Daoy (cell line): ENCODE measurements around the gene PNMA3. TPM values are rescaled to one million over a fixed set of nuclear protein-coding genes. Genes with fewer than 3 reads are reported as not detected.
"Not testable (repeated sequence)": the region's sequence is repeated elsewhere in the genome, so short reads cannot be mapped to it uniquely, and the experiment has no call there.

Experiments used
- DNase-seq: peaks from one replicate; pipeline ENCODE4 v3.0.0-alpha.2; 2015; ENCODE audit warnings: low read depth
- total RNA-seq: library from RNA; depleted of rRNA; stranded (reverse); fragments of >200 nt; shearing (Covaris generic); gene quantifications from 2 replicates; pipeline ENCODE4 v1.2.3, GENCODE V29; 2014; rRNA removed

Gene PNMA3, protein sequence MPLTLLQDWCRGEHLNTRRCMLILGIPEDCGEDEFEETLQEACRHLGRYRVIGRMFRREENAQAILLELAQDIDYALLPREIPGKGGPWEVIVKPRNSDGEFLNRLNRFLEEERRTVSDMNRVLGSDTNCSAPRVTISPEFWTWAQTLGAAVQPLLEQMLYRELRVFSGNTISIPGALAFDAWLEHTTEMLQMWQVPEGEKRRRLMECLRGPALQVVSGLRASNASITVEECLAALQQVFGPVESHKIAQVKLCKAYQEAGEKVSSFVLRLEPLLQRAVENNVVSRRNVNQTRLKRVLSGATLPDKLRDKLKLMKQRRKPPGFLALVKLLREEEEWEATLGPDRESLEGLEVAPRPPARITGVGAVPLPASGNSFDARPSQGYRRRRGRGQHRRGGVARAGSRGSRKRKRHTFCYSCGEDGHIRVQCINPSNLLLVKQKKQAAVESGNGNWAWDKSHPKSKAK
- total RNA-seq, result 0.46 and 1.2 TPM in 2 replicates

DNA sequence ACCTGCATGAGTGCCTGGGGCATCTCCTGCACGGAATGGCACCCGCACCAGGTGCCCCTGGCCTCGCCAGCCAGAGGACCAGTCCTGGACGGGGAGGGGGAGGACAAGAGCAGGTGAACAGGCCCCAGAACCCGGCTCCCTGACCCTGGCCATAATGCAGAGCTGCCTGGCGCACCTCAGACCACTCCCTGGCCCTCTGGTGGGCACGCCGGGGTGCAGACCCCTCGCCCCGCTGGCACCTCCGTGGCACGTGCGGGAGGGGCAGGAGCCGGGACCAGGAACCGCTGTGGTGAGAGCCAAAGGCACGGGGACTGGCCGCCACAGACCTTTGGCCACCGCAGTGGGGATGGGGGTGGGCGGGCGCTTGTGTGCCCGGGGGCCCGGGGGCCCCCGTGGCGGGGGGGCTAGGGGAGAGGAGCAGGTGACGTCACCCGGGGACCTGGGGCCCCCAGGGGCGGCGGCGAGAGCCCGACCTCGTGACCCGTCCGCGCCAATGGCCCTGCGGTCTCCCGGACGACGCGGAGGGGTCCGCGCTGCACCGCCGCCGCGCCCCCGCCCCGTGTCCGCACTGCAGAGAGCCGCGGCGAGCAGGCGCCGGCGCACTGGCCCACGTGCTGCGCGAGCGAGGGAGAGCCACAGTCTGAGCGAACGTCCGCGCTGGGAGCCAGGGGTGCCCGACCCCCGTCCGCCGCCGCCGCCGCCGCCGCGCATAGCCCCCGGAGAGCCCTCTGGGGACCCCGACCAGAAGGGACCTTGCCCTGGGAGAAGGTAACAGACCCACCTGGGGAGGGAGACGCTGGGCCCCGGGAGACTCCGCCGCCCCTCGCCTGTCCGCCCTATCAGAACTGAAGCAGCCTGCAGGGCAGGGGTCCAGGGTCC lies at the start of gene PNMA3:
PNMA3 (plus strand) TSS at position 600 of the 879 bp plus-strand sequence. CDS start 586 bp downstream, outside the sequence.
- no peak for DNase-seq

DNA sequence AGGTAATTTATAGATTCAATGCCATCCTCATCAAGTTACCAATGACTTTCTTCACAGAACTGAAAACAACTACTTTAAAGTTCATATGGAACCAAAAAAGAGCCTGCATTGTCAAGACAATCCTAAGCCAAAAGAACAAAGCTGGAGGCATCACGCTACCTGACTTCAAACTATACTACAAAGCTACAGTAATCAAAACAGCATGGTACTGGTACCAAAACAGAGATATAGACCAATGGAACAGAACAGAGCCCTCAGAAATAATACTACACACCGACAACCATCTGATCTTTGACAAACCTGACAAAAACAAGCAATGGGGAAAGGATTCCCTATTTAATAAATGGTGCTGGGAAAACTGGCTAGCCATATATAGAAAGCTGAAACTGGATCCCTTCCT lies 39.1 kb upstream of the PNMA3 start:
- not testable (repeated sequence) for DNase-seq

DNA sequence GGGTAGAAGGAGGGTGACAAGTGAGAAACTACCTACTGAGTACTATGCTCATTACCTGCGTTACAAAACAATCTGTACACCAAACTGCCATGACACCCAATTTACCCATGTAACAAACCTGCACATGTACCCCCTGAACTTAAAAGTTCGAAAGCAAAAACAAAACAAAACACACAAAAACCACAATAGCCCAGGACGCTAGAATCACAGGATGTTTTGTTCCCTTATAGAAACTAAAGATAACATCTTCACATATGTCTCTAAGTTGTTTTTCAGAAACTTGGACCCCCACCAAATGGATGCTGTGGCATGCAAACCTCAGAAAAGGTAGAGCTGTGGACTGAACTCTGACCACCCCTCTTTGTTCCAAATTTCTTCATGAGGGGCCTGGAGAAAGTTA lies 37.1 kb upstream of the PNMA3 start:
- no peak for DNase-seq

DNA sequence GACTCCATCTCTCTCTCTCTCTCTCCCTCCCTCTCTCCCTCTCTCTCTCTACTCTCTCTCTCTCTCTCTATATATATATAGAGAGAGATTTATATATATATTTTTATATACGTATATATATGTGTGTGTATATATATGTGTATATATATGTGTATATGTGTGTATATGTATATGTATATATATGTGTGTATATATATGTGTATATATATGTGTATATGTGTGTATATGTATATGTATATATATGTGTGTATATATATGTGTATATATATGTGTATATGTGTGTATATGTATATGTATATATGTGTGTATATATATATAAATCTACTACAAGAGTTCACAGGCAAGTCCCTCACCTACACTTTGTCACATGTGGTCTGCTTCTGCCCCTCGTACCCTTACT lies 29.8 kb upstream of the PNMA3 start:
- not testable (repeated sequence) for DNase-seq

DNA sequence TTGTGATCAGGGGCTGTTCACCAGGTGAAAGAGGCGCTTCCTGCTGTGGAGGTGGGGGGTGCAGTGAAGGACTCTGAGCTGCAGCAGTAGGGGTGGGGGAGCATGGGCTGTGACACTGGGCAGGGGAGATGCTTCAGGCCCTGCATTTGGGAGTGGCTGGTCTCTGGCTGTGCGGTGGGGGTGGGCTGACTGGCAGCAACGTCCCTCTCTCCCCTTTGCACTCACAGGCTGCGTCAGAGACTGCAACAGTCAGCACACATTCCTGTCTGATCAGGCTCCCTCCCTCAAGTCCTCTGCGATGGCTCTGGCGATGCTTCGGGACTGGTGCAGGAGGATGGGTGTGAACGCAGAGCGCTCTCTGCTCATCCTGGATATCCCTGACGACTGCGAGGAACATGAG lies 27.8 kb upstream of the PNMA3 start:
- DNase-seq, result not testable (repeated sequence)

DNA sequence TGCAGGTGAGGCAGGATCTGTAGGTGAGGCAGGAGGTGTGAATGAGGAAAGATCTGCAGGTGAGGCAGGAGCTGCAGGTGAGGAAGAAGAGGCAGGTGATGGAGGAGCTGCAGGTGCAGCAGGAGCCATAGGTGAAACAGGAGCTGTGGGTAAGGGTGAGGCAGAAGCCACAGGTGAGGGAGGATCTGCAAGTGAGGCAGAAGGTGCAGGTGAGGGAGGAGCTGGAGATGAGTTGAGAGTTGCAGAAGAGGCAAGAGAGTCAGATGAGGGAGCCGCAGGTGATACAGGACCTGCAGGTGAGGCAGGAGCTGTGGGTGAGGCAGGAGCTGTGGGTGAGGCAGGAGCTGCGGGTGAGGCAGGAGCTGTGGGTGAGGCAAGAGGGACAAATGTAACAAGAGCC lies 27.1 kb upstream of the PNMA3 start:
- DNase-seq, result no peak

DNA sequence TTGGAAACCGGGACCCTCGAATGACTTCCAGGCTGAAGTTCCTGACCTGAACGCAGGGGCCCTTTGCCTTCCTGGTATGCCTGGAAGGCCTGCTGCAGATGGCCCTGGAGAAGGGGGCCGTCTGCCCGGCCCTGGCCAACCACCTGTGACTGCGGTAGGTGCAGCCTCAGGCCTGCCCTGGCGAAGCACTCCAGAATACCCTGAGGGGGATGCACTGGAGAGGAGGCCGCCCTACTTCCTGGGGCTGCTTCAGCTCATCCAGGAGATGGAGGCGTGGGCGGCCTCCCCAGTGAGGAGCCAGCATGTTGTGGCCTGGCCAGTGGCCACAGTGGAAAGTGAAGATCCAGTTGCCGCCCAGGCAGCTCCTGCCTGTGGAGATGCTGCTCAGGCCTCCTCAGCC lies 26.4 kb upstream of the PNMA3 start:
- peak; percentile 3 for DNase-seq

DNA sequence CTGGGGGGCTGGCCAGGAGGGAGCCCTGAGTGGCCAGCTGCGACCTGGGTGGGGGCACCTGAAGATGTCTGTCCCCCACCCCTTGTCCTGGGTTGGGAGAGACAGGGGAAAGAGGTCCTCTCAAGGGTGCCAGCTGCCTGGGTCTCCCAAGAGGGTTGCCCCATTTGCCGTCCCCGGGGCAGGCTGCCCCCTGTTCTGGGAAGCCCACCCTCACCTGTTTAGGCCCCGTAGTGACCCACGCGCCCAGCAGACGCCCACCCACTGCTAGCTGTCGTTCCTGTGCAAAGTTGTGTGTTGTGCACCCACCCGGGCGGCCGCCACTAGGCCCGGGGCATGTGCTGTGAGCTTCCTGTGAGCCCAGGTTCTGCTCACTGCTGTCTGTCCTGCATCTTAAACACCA lies 25.5 kb upstream of the PNMA3 start:
- DNase-seq, result no peak

DNA sequence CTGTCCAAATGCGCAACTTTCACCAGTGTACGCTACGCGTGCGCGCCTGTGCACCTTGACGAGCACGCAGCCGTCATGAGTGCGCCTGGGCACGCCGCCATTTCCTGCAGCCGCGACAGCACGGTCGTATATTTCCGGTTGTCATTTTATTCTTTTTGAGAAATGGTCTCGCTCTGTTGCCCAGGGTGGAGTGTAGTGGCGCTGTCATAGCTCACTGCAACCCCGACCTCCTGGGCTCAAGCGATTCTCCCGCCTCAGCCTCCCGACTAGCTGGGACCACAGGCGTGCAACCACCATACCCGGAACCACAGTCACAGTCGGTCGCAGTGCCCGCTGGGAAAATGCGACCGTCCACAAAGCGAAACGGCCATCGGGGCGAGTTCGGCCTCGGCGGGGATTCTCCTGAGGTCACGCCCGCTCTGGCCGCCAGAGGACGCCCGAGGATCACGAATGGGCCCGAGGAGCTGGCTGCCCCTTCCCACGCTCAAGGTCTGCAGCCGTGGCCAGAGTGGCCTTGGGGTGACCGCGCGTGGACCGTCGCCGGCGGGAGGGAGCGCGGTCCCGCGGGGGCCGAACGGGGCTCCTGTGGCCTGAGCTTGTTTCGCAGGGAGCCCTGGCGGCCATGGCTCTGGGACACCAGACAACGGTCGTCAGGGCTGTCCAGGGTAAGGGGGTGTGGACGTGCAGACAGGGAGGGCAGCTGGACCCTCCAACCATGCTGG lies 23.7 kb upstream of the PNMA3 start:
- DNase-seq, result peak; percentile 55

DNA sequence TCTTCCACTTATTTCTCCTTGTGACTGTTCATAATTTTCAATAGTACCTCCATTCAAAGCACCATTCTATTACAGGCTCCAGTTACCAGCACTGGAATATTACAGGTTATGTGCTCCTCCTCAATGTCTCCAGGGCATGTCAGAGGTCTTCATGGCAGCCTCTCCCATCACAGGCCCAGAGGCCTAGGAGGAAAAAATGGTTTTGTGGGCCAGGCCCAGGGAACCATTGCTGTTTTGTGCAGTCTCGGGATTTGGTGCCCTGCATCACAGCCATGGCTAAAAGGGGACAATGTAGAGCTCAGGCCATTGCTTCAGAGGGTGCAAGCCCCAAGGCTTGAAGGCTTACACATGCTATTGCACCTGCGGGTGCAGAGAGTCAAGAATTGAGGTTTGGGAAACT lies 7.2 kb upstream of the PNMA3 start:
- no peak for DNase-seq

DNA sequence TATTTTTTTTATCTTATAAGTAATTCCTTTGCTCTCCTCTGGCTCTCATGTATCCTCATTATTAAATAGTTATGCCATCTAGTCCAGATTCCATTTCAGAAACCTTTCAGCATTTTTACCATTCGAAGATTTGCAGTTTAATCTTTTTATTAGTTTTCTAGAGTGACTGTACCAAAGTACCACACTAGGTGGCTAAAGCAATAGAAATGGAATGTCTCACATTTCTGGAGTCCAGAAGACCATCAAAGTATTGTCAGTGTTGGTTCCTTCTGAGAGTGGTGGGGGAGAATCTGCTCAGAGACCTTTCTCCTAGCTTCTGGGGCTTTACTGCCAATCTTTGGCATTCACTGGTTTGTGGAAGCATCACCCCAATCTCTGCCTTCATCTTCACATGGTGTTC lies 3.7 kb upstream of the PNMA3 start:
- no peak for DNase-seq

DNA sequence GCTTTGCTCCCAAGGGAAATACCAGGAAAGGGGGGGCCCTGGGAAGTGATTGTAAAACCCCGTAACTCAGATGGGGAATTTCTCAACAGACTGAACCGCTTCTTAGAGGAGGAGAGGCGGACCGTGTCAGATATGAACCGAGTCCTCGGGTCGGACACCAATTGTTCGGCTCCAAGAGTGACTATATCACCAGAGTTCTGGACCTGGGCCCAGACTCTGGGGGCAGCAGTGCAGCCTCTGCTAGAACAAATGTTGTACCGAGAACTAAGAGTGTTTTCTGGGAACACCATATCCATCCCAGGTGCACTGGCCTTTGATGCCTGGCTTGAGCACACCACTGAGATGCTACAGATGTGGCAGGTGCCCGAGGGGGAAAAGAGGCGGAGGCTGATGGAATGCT lies 1.0 kb downstream of the PNMA3 start:
- DNase-seq, result no peak

DNA sequence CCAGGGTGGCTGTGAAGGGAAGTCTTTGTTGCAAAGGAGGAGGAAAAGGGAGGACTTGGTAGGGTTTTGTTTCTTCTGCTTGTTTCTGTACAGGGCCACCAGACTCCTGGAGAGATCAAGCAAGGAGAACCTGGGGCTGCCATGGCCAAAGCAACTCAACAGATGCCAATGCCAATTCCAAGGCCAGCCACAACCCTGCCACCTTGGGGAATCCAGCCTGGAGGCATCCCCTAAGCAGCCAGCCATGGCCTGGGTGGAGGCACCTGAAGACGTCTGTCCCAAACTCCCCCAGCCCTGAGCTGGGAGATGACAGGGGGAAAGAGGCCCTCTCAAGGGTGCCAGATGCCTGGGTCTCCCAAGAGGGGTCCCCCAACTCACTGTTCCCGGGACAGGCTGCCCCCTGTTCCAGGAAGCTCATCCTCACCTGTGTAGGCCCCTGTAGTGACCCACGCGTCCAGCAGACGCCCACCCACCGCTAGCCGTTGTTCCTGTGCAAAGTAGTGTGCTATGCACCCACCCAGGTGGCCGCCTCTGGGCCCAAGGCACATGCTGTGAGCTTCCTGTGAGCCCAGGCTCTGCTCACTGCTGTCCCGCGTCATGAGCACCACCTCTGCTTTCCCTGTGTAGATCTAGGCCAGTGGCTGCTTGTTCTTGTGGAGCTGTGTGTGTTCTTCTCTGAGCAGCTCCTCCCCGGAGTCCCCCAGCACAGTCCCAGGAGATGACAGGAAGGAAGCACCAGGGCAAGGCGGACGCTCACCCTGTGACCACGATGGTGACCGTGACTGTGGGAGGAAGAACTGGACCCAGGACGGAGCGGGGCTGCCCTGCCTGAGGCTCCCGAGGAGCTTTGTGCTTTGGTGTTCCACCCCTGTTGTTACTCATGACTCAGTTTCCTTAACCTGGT lies 3.2 kb downstream of the PNMA3 start:
- no peak for DNase-seq

DNA sequence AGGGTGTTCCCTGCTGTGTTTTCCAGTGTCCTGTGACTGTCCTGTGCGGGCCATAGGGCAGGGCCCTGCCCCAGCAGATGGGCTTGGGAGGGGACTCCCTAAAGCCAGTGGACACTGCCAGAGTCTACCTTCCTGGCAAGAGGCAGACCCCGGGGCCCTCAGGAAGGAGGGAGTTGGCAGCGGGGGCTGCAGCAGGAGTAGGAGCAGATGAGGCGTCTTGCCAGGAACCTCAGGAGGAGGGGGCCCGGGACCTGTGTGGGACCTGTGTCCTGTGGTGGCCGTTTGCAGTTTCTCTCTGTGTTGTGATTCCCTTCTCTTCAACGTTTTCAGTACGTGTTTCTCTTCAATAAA lies 3.8 kb downstream of the PNMA3 start:
- DNase-seq, result no peak

DNA sequence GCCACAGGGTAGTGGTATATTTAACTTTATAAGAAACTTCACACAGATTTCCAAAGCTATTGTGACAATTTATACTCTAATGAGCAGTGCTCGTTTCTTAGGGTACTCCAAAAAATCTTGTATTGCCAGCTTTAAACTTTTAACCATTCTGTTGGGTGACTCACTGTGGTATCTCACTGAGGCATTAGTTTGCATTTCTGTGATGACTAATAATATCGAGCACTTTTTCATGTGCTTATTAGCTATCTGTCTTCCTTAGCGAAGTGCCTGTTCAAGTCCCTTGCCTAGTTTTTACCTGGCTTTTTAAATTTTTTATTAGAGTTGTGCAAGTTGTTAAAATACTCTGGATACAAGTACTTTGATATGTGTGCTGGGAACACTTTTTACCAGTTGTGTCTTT lies 5.5 kb downstream of the PNMA3 start:
- peak; percentile 25 for DNase-seq

DNA sequence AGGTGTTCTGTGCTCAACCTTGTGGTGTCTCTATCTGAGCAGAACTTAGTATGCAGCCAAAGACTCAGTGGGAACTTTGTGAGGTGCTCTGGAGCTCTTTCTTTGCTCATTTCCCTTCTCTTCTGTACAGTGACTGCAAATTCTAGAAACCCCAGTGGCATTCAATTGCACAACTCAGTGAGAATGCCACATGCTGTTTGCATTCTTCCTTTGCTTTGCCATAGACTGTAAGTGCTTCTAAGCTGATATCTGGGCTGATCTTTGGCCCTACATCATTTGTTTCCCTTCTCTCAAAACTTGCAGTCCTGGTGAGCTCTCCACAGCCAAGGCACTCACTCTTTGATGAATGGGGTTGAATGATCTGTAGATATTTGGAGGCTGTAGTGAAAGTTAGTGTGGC lies 7.0 kb downstream of the PNMA3 start:
- DNase-seq, result no peak

DNA sequence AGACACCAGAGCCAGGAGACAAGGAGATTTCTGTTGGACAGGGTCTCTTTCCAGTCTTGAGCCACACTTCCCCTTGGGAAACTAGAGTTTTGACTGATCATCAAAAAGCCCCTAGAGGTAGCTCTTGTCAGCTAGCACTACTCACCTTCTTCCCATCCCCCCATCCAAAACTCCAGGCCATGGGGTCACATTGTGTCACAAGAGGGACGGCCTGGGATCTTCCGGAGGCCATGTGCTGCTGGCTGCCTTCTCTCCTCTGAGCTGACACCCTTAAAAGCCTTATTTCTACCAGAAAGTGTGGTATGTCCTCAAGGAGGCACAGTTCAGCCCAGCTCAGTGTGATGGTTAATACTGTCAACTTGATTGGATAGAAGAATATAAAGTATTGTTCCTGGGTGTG lies 7.8 kb downstream of the PNMA3 start:
- DNase-seq, result no peak

DNA sequence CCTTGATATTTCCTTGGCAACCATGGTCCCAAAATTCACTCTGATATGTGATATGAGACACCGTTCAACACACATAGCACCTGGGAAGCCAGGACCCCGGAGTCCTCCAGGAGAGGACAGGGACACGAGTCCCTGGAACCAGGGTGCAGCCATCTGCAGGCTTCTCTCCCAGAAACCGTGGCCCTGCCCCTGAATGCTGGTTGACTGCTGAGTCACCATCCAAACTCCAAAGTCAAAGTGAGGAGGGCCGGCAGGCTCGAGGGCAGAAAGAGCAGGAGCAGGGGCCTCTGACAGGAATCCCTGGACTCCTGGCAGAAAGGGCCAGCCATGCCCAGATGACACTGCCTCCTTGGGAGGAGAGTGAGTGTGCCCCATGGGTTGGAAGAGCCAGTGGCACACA lies 9.1 kb downstream of the PNMA3 start:
- no peak for DNase-seq

DNA sequence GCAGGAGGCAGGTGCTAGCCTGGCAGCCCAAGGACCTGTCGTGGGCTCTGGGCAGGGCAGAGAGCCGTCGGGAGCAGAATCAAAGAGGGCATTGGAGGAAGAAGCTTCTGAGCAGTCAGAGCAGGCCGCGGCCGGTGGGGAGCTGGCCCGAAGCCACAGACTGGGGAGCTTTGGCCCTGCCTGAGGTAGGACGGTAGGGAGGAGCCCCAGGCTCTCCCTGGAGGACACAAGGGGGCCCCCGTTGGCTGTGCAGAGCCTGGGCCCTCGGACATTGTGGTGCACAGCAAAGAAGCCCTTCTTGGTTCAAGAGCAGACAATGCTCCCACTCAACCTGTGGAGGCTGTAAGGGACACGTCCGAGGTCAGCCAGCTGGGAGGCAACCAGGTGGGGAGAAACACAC lies 10.1 kb downstream of the PNMA3 start:
- not testable (repeated sequence) for DNase-seq

DNA sequence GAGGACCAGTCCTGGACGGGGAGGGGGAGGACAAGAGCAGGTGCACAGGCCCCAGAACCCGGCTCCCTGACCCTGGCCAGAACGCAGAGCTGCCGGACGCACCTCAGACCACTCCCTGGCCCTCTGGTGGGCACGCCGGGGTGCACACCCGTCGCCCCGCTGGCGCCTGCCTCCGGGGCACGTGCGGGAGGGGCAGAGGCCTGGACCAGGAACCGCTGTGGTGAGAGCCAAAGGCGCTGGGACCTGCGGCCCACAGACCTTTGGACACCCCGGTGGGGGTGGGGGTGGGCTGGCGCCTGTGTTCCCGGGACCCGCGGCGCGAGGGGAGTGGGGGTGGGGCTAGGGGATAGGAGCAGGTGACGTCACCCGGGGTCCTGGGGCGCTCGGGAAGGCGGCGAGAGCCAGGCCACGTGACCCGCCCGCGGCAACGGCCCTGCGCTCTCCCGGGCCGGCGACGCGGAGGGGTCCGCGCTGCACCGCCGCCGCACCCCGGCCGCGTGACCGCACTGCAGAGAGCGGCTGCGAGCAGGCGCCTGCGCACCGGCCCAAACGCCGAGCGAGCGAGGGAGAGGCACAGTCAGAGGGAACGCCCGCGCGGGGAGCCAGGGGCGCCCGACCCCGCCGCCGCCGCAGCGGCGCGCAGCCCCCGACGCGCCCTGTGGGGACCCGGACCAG lies 15.8 kb downstream of the PNMA3 start, which contains the start of gene PNMA6A:
PNMA6A (plus strand) TSS at position 546 of the 675 bp plus-strand sequence. CDS start 609 bp downstream, outside the sequence.
- DNase-seq, result not testable (repeated sequence)
